Ishikawa (cell line): Measurements from ENCODE around the gene MAPK7.

Source experiments
- CEBPB ChIP-seq: IDR thresholded peaks from 2 replicates; pipeline ENCODE4 v1.6.1; 2012
- CREB1 ChIP-seq: IDR thresholded peaks from 2 replicates; pipeline ENCODE4 v1.6.1; 2012; ENCODE audit warnings: low read depth
- EGR1 ChIP-seq: IDR thresholded peaks from 2 replicates; pipeline ENCODE4 v1.6.1; 2012
- EP300 ChIP-seq: IDR thresholded peaks from 2 replicates; pipeline ENCODE4 v1.6.1; 2012; ENCODE audit warnings: borderline replicate concordance
- FOXM1 ChIP-seq: IDR thresholded peaks from 2 replicates; pipeline ENCODE4 v1.6.1; 2012; ENCODE audit warnings: low read depth, borderline replicate concordance
- MAX ChIP-seq: IDR thresholded peaks from 2 replicates; pipeline ENCODE4 v1.6.1; 2012
- NFIC ChIP-seq: IDR thresholded peaks from 2 replicates; pipeline ENCODE4 v1.6.1; 2012
- RAD21 ChIP-seq: IDR thresholded peaks from 2 replicates; pipeline ENCODE4 v1.6.1; 2012; ENCODE audit warnings: low read depth
- TAF1 ChIP-seq: IDR thresholded peaks from 2 replicates; pipeline ENCODE4 v1.6.1; 2012; ENCODE audit warnings: low read depth, mild to moderate bottlenecking
- TCF12 ChIP-seq: IDR thresholded peaks from 2 replicates; pipeline ENCODE4 v1.6.1; 2012; ENCODE audit warnings: low read depth
- TEAD4 ChIP-seq: IDR thresholded peaks from 2 replicates; pipeline ENCODE4 v1.6.1; 2012
- USF1 ChIP-seq: IDR thresholded peaks from 2 replicates; pipeline ENCODE4 v1.6.1; 2012
- YY1 ChIP-seq: IDR thresholded peaks from 2 replicates; pipeline ENCODE4 v1.6.1; 2012; ENCODE audit warnings: low read depth
- ZBTB7A ChIP-seq: IDR thresholded peaks from 2 replicates; pipeline ENCODE4 v1.6.1; 2012; ENCODE audit warnings: low read depth
- TF ChIP-seq, protein P1 (sequence below): IDR thresholded peaks from 2 replicates; pipeline ENCODE4 v1.6.1; 2012; ENCODE audit warnings: low read depth, mild to moderate bottlenecking

Gene MAPK7

GRCh38 chr17:19418251-19418992 lies 40.1 kb downstream of the MAPK7 start:
- TF ChIP-seq, protein P1, sequence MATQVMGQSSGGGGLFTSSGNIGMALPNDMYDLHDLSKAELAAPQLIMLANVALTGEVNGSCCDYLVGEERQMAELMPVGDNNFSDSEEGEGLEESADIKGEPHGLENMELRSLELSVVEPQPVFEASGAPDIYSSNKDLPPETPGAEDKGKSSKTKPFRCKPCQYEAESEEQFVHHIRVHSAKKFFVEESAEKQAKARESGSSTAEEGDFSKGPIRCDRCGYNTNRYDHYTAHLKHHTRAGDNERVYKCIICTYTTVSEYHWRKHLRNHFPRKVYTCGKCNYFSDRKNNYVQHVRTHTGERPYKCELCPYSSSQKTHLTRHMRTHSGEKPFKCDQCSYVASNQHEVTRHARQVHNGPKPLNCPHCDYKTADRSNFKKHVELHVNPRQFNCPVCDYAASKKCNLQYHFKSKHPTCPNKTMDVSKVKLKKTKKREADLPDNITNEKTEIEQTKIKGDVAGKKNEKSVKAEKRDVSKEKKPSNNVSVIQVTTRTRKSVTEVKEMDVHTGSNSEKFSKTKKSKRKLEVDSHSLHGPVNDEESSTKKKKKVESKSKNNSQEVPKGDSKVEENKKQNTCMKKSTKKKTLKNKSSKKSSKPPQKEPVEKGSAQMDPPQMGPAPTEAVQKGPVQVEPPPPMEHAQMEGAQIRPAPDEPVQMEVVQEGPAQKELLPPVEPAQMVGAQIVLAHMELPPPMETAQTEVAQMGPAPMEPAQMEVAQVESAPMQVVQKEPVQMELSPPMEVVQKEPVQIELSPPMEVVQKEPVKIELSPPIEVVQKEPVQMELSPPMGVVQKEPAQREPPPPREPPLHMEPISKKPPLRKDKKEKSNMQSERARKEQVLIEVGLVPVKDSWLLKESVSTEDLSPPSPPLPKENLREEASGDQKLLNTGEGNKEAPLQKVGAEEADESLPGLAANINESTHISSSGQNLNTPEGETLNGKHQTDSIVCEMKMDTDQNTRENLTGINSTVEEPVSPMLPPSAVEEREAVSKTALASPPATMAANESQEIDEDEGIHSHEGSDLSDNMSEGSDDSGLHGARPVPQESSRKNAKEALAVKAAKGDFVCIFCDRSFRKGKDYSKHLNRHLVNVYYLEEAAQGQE: no peak
- TF ChIP-seq TEAD4: no peak
- no peak for TF ChIP-seq TCF12
- no peak for TF ChIP-seq CREB1
- TF ChIP-seq YY1: no peak
- no peak for TF ChIP-seq EP300
- no peak for TF ChIP-seq RAD21
- TF ChIP-seq CEBPB: no peak
- no peak for TF ChIP-seq MAX
- TF ChIP-seq EGR1: no peak
- TF ChIP-seq NFIC: no peak
- no peak for TF ChIP-seq FOXM1
- TF ChIP-seq USF1: no peak
- TF ChIP-seq TAF1: no peak
- TF ChIP-seq ZBTB7A: no peak

DNA sequence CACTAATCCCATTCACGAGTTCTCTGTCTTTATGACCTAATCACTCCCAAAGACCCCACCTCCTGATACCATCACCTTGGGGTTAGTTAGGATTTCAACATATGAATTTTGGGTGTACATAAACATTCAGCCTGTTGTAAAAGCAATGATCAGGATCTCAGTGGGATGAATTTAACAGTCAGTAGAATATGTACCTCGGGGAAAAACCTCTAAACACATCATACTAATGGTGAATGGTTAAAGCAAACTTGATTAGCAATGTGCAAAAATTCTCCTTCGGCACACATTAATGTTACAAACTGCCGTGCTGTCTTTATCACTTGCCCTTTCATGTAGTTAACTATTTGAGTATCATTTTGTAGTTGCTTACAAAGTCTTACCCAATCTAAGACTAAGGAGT lies 42.9 kb downstream of the MAPK7 start:
- no peak for TF ChIP-seq USF1
- TF ChIP-seq, protein P1: no peak
- TF ChIP-seq NFIC: no peak

- no peak for TF ChIP-seq TEAD4
- TF ChIP-seq FOXM1: no peak
- no peak for TF ChIP-seq NFIC
- no peak for TF ChIP-seq ZBTB7A
- no peak for TF ChIP-seq TAF1
- no peak for TF ChIP-seq CEBPB
- no peak for TF ChIP-seq EP300
- TF ChIP-seq USF1: no peak
- TF ChIP-seq YY1: no peak
- no peak for TF ChIP-seq RAD21
- TF ChIP-seq EGR1: no peak
- TF ChIP-seq MAX: no peak
- TF ChIP-seq, protein P1: no peak
- TF ChIP-seq TCF12: no peak
- TF ChIP-seq CREB1: no peak
Measured at GRCh38 chr17:19421926-19422325, 43.6 kb downstream of the MAPK7 start.
